ENCODE results near the gene KCNIP4.

Gene KCNIP4

GRCh38 chr4:20916106-20916505, 1032.5 kb downstream of the KCNIP4 start:
- DNase-seq: no peak

GRCh38 chr4:20904966-20905365, 1043.6 kb downstream of the KCNIP4 start:
- DNase-seq: no peak

- no peak for DNase-seq
Measured at GRCh38 chr4:20901851-20902250, 1046.7 kb downstream of the KCNIP4 start.

- DNase-seq: no peak
Measured at GRCh38 chr4:20899591-20899990, 1049.0 kb downstream of the KCNIP4 start.

- no peak for DNase-seq
Measured at GRCh38 chr4:20895988-20896387, 1052.6 kb downstream of the KCNIP4 start.

GRCh38 chr4:20895208-20895607, 1053.4 kb downstream of the KCNIP4 start:
- DNase-seq: no peak

GRCh38 chr4:20890761-20891160, 1057.8 kb downstream of the KCNIP4 start:
- DNase-seq: no peak

- no peak for DNase-seq
Measured at GRCh38 chr4:20889901-20890300, 1058.7 kb downstream of the KCNIP4 start.

- no peak for DNase-seq
Measured at GRCh38 chr4:20883677-20884076, 1064.9 kb downstream of the KCNIP4 start.

GRCh38 chr4:20883231-20883630, 1065.3 kb downstream of the KCNIP4 start:
- no peak for DNase-seq

- no peak for DNase-seq
Measured at GRCh38 chr4:20882500-20882899, 1066.1 kb downstream of the KCNIP4 start.

- no peak for DNase-seq
Measured at GRCh38 chr4:20881658-20882057, 1066.9 kb downstream of the KCNIP4 start.

- no peak for DNase-seq
Measured at GRCh38 chr4:20878806-20879205, 1069.8 kb downstream of the KCNIP4 start.

GRCh38 chr4:20870436-20870835, 1078.1 kb downstream of the KCNIP4 start:
- DNase-seq: no peak

- DNase-seq: no peak
Measured at GRCh38 chr4:20868108-20868507, 1080.5 kb downstream of the KCNIP4 start.

GRCh38 chr4:20860878-20861277, 1087.7 kb downstream of the KCNIP4 start:
- no peak for DNase-seq

GRCh38 chr4:20859097-20859781, 1089.3 kb downstream of the KCNIP4 start:
- no peak for DNase-seq

- no peak for DNase-seq
Measured at GRCh38 chr4:20857081-20857480, 1091.5 kb downstream of the KCNIP4 start.

GRCh38 chr4:20847124-20847747, 1101.3 kb downstream of the KCNIP4 start:
- DNase-seq: no peak

- DNase-seq: no peak
Measured at GRCh38 chr4:20844311-20844710, 1104.3 kb downstream of the KCNIP4 start.

GRCh38 chr4:20840648-20841190, 1107.9 kb downstream of the KCNIP4 start:
- no peak for DNase-seq

GRCh38 chr4:20839957-20840356, 1108.6 kb downstream of the KCNIP4 start:
- no peak for DNase-seq

- DNase-seq: no peak
Measured at GRCh38 chr4:20838476-20838875, 1110.1 kb downstream of the KCNIP4 start.

GRCh38 chr4:20832826-20833225, 1115.7 kb downstream of the KCNIP4 start:
- DNase-seq: no peak

- DNase-seq: no peak
Measured at GRCh38 chr4:20831746-20832145, 1116.8 kb downstream of the KCNIP4 start.
